Measurements from ENCODE around the gene STXBP5L.

GRCh38 chr3:121126033-121126706 is 218.2 kb downstream of the STXBP5L start:
- TF ChIP-seq POLR2A (IDR thresholded peaks at IDR 0.05; ENCODE audit: low read depth) (no peak), CTCF (IDR thresholded peaks at IDR 0.05) (no peak), EP300 (IDR thresholded peaks at IDR 0.05) (no peak)

Measured in esophagus muscularis mucosa (tissue), 4 donors.